HepG2 (cell line): ENCODE results near the gene NPHS1.

Experiments used
- CTCF ChIP-seq: sonication (generic); formaldehyde crosslinking; IDR thresholded peaks from 2 replicates; pipeline ENCODE4 v1.5.0; 2020; ENCODE audit warnings: mild to moderate bottlenecking, missing genetic modification reagents, moderate library complexity
- MEIS1 ChIP-seq: sonication (generic); formaldehyde crosslinking; IDR thresholded peaks from 2 replicates; pipeline ENCODE4 v1.9.0; 2021; ENCODE audit warnings: mild to moderate bottlenecking, missing genetic modification reagents, moderate library complexity, borderline replicate concordance
- MTERF4 ChIP-seq: sonication (generic); formaldehyde crosslinking; IDR thresholded peaks from 2 replicates; pipeline ENCODE4 v1.8.0; 2023; ENCODE audit warnings: mild to moderate bottlenecking, missing genetic modification reagents
- MYNN ChIP-seq: sonication (generic); formaldehyde crosslinking; IDR thresholded peaks from 2 replicates; pipeline ENCODE4 v1.4.0; 2020; ENCODE audit warnings: mild to moderate bottlenecking, low read depth, missing genetic modification reagents
- POLR2A ChIP-seq, 2 experiments: IDR thresholded peaks; 2 replicates each; pipeline ENCODE4 v1.6.1; 2011; ENCODE audit warnings: low read depth in 2 of 2, low read length in 2 of 2, mild to moderate bottlenecking in 1 of 2, moderate library complexity in 1 of 2; ENCODE audit not compliant: insufficient read depth in 1 of 2
- REST ChIP-seq, 2 experiments: IDR thresholded peaks; 2 replicates each; pipeline ENCODE4 v1.6.1; 2011 to 2012; ENCODE audit warnings: low read length in 2 of 2, borderline replicate concordance in 1 of 2, low read depth in 1 of 2, mild to moderate bottlenecking in 1 of 2, moderate library complexity in 1 of 2
- RNF2 ChIP-seq: fragments of 450-650 bp; conservative IDR thresholded peaks from 2 replicates; pipeline ENCODE4 v1.6.1; 2016; ENCODE audit warnings: low read depth
- SMARCE1 ChIP-seq: fragments of 450-650 bp; IDR thresholded peaks from 2 replicates; pipeline ENCODE4 v1.6.1; 2017; ENCODE audit warnings: borderline replicate concordance
- SRF ChIP-seq: IDR thresholded peaks from 2 replicates; pipeline ENCODE4 v1.6.1; 2011; ENCODE audit warnings: mild to moderate bottlenecking, low read depth, low read length, moderate library complexity
- U2AF1 ChIP-seq: fragments of 200-400 bp; formaldehyde crosslinking; optimal IDR thresholded peaks from 2 replicates; pipeline ENCODE3; 2017; ENCODE audit warnings: mild to moderate bottlenecking, low read depth, low read length
- ZNF30 ChIP-seq: sonication (generic); formaldehyde crosslinking; IDR thresholded peaks from 2 replicates; pipeline ENCODE4 v1.5.0; 2020; ENCODE audit warnings: mild to moderate bottlenecking, missing genetic modification reagents
- ZNF569 ChIP-seq: sonication (generic); formaldehyde crosslinking; IDR thresholded peaks from 2 replicates; pipeline ENCODE4 v1.5.0; 2020; ENCODE audit warnings: mild to moderate bottlenecking, missing genetic modification reagents, moderate library complexity, borderline replicate concordance
- ZNF639 ChIP-seq: conservative IDR thresholded peaks from 2 replicates; pipeline ENCODE4 v1.6.1; 2018; ENCODE audit warnings: missing genetic modification reagents
- ZNF776 ChIP-seq: sonication (generic); formaldehyde crosslinking; IDR thresholded peaks from 2 replicates; pipeline ENCODE4 v1.4.0; 2020; ENCODE audit warnings: mild to moderate bottlenecking, missing genetic modification reagents

GRCh38 chr19:35853038-35853756, 893 bp upstream of the NPHS1 start:
- no peak for TF ChIP-seq SMARCE1
- no peak for TF ChIP-seq U2AF1
- TF ChIP-seq SRF: no peak
- no peak for TF ChIP-seq ZNF30 (CRISPR knock-in tag)
- no peak for TF ChIP-seq POLR2A (IDR thresholded peaks at IDR 0.05; ENCODE audit: insufficient read depth in 1 of 2, low read depth in 2 of 2, low read length in 2 of 2)
- TF ChIP-seq ZNF639 (CRISPR knock-in tag): no peak
- TF ChIP-seq MTERF4 (CRISPR knock-in tag): no peak
- no peak for TF ChIP-seq CTCF
- TF ChIP-seq REST (IDR thresholded peaks at IDR 0.05; ENCODE audit: borderline replicate concordance in 1 of 2, low read depth in 1 of 2, low read length in 2 of 2): no peak
- TF ChIP-seq ZNF776 (CRISPR knock-in tag): no peak
- no peak for TF ChIP-seq MYNN
- no peak for TF ChIP-seq ZNF569
- TF ChIP-seq MEIS1 (CRISPR knock-in tag): no peak
- TF ChIP-seq RNF2: no peak
